Dermis blood vessel endothelial cell (primary cell): Measurements from ENCODE around the gene KIAA0319L. TPM values are rescaled to one million over a fixed set of nuclear protein-coding genes. Genes with fewer than 3 reads are reported as not detected.
"Not testable (repeated sequence)": the region's sequence is repeated elsewhere in the genome, so short reads cannot be mapped to it uniquely, and the experiment has no call there.

Source experiments
- DNase-seq: peaks from one replicate; pipeline ENCODE4 v3.0.0; 2010
- total RNA-seq: library from RNA; depleted of rRNA; stranded (reverse); fragments of >200 nt; gene quantifications from 2 replicates; pipeline ENCODE4 v1.2.3, GENCODE V29; 2014

The KIAA0319L gene
- total RNA-seq, 1 donor from 2014 or later = 80.5 TPM

- DNase-seq = no peak
These were observed 76.0 kb downstream of the KIAA0319L start for GRCh38 chr1:35481229-35481628.

GRCh38 chr1:35477870-35478269, 79.3 kb downstream of the KIAA0319L start:
- no peak for DNase-seq

DNA sequence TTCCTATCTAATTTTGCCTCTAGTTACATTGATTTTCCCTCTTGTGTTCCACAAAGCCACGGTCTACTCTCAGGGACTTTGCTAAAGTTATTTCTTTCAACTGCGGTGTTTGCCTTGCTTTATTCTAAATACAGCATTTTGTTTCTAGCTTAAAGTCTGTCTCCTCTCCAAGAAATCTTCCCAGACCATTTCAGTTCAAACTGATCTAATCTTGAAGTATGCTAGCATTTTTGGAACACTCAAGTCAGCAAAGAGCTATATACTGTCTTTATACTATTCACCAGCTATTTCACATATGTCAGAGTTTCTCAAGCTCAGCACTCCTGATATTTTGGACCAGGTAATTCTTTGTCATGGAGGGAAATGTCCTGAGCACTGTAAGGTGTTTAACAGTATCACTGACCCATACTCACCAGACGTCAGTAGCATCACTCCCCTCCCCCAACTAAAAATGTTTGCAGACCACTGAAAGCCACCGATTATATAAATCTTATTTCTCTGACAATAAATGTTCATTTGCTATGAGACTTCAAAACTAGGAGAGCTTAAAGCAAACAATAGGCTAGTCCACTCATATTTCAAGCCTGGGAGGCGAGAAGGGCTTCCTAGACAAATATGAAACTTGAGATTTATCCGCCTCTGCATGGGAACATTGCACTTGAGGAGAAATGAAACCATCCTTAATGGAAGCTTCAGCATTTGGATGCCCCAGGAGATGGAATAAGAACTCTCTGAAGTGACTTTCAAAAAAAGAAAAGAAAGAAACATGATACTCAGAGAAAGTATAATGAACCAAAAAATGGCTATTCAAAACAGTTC, 81.1 kb downstream of the KIAA0319L start:
- no peak for DNase-seq

DNA sequence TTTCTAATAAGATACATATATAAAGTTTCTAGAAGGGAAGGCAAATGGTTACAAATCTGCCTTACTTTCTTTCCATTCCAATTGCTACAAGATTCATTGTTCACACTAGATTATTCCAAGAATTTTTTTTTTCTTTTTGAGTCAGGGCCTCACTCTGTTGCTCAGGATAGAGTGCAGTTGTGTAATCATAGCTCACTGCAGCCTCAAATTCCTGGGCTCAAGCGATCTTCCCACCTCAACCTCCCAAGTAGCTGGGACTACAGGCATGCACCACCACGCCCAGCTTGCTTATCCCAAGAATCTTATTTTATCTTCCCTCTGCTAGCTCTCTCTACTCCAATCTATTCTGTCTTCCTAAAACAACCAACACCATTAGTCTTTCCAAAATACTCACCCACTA, 81.8 kb downstream of the KIAA0319L start:
- DNase-seq = no peak

- DNase-seq = not testable (repeated sequence)
These were observed 84.0 kb downstream of the KIAA0319L start for GRCh38 chr1:35473216-35473615.

DNA sequence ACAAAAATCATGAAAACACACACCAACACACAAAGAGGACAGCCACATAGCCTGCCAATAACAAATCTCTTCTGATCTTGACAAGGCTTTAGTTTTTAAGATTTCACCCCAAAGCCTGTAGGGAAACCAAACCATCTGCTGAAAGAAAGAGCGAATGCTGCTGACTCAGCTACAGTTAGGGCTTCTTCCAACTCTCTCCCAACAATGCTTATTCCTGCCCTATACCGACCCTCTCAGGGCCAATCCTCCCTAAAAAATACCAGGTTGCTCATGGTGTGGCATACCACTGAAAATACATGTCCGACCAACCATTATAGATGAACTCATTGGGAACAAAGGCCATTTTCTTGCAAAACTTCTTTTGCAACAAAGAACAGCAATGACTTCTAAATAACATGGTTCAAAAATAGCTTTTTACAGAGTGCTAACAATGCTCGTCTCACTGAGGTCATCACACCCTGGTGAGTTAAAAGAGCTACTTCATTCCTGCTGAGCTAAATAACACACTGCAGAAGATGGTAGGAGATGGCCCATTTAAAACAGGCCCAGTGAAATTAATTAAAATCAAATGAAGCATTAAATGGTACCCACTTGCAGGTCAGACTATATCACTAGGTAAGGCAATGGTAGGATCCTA, 86.1 kb downstream of the KIAA0319L start:
- no peak for DNase-seq

- no peak for DNase-seq
These were observed 91.1 kb downstream of the KIAA0319L start for GRCh38 chr1:35466120-35466519.

DNA sequence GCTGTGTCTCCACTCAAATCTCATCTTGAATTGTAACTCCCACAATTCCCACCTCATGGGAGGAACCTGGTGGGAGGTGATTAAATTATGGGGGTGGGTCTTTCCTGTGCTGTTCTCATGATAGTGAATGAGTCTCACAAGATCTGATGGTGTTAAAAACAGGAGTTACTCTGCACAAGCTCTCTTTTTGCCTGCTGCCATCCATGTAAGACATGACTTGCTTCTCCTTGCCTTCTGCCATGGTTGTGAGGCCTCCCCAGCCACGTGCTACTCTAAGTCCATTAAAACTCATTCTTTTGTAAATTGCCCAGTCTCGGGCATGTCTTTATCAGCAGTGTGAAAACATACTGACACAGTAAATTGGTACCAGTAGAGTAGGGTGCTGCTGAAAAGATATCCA, 93.5 kb downstream of the KIAA0319L start:
- DNase-seq = not testable (repeated sequence)

DNA sequence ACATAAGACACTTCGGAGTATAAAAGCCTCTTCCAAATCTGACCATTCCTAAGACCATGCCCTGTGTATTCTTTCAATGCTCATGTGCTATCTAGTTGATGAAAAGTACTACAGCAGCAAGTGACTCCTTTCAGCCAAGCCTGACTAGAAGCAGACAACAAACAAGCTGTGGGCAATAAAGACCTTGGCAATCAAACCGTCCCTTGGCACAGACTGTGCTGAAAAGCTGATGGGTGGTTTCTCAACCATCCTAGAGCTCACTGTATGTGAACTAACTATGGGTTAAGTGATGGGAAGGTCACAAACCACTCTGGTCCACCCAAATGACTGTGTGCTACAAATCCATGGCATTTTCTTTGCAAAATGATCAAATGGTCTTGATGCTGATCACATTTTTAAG, 94.0 kb downstream of the KIAA0319L start:
- DNase-seq = no peak

- DNase-seq = no peak
These were observed 95.1 kb downstream of the KIAA0319L start for GRCh38 chr1:35461966-35462651.

DNA sequence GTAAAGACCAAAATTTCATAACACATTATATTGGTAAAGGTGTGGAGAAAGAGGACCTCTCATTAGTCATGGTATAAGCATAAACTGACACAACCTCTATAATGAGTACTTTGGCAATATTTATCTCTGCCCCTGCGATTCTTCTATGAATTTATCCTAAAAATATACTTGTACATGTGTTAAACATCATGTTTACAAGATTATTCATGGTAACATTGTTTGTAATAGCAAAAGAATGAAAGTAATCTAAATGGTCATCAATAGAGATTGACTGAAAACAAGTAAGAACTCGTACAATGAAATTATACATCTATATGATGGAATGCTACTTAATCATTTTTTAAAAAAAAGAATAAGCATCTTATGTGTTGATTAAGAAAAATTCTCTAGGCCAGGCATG, 96.4 kb downstream of the KIAA0319L start:
- no peak for DNase-seq

DNA sequence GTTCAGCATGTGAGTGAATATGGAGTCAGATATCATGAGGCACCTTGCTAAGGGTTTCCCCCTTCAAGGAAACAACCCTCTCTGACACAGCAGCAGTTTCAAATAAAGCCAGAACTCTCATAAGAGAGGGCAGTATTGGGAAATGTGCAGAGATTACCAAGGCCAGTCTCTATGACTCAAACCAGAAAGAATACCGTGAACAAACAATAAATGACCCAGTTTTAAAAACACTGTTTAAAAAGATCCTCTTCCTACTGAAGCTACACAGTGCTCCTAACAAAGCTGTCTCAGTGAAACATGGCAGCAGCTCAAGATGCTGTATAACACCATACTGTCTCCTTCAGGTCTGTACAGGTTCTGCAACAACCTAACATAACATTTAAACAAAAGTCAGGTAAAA, 102.6 kb downstream of the KIAA0319L start:
- DNase-seq = peak; percentile 51

- DNase-seq = no peak
These were observed 103.0 kb downstream of the KIAA0319L start for GRCh38 chr1:35454176-35454575.

GRCh38 chr1:35453031-35453430, 104.2 kb downstream of the KIAA0319L start:
- DNase-seq = no peak

DNA sequence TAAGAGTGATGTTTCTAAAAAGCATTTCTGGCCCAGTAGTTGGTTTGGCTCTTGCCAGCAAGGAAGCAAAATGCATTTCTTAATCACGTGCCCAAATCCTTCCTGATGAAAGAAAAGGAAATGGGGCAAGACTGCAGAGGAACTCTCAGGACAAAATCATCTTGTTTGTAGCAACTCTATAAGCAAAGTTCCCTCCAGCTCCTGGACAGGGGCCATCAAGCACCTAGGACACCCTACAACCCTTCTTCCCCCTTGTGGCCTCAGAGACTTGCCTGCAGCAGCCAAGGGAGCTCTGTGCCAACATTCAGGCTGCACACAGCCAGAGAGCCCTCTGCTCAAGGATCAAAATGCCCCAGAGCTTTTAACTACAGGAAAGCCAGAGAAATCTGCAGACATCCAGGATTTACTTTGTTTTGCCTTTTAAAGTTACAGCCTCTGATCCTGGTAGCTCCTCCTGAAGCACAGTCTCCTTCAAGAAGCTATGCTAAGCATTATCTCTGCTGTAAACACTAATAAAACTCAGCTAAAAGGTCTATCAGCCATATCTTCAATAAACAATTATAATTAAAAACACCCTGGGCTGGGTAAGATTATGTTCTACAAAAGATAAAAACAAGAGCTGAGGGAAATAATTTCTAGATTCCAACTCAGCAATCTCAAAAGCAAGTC, 105.0 kb downstream of the KIAA0319L start:
- DNase-seq = peak; percentile 79

- peak; percentile 91 for DNase-seq
These were observed 106.1 kb downstream of the KIAA0319L start for GRCh38 chr1:35451125-35451528.

- DNase-seq = peak; percentile 68
These were observed 107.7 kb downstream of the KIAA0319L start for GRCh38 chr1:35449334-35450008.

DNA sequence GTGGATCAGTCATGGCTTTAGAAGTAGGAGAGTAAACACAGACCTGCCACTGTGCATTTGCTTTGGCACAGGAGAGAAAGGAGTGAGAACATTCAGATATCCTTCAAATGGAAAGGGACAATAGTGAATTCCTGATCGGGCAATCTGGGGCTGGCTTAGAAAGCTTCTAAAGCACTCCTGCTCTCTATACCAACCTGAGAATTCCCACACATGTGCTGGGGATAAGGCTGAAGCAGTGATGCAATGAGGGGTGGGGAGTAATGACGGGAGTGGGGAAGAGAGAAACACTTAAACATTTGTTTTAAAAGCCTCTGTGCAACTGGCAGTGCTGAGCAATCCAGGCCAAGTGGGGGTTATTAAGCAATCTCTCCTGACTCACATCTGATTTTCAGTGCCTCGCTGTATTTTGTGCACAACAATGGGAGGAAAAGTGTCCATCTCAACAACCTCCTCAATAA, 108.8 kb downstream of the KIAA0319L start:
- DNase-seq = peak; percentile 84

DNA sequence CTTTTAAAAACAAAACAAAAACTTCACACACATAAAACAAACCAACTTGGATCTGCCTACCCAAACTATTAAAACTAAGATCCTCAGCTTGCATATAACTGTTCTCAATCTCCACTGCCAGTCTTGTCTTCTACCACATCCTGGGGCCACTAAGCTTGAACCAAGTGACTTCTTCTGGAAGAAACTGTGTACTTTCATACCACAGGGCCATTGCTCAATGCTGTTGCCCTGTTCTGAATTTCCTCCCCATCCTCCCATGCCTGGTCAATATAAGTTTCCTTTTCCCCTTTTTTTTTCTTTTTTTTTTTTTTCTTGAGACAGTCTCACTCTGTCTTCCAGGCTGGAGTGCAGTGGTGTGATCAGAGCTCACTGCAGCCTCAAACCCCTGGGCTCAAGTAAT, 109.9 kb downstream of the KIAA0319L start:
- no peak for DNase-seq

DNA sequence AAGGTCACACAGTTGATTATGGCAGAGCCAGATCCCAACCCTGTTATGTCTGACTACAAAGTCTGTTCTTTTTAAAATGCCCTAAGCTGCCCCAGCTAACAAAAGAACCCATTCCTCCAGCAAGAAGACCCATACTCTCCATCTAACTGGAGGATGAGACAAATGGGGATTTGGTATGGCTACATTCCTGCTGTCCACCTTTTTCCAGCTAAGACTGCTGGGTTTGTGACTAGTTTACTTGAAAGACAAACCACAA, 112.8 kb downstream of the KIAA0319L start:
- DNase-seq = no peak

GRCh38 chr1:35443768-35444518, 113.3 kb downstream of the KIAA0319L start:
- peak; percentile 29 for DNase-seq

DNA sequence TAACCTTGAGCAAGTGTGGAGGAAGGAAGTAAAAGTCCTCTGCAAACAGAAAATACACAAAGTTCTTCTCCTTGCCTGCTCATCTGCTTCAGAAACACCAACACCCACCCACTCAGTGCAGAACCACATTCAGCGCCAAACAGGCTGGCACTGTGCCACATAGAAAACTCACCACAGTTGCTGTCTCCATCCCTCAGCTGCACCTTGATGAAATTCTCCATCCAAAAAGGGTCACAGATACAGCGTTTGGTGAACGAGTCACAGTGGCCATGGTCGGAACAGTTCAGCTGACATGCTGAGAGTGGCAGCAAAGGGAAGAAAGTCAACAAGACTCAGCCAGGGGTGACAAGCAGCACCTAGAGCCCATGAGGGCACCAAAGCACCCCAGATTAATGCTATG, 114.5 kb downstream of the KIAA0319L start:
- DNase-seq = no peak
